NCI-H1092 (cell line): ENCODE data around the gene DTNB.
"Not testable (repeated sequence)": the region's sequence is repeated elsewhere in the genome, so short reads cannot be mapped to it uniquely, and the experiment has no call there.

ENCODE experiments used
- DNase-seq: peaks from one replicate; lab custom pipeline; 2025; lab: John Stamatoyannopoulos, UW

DTNB gene

DNA sequence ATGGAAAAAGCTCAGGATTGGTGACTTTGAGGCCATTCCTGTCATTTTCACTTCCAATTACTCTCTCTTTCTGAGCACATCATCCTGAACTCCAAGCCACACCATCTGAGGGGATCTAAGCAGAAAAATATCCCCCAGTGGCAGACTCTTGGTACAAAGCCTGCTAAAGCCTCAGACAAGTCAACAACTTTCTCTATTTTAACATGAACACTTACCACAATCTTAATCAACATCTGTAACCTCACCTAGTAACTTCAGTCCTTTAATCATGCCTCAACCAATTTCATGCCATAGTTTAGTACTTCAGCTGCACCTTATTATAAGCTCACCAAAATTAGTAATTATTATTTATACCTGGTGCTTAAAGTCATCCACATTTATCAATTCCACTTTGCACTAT, 128.9 kb downstream of the DTNB start:
- DNase-seq, result no peak

- no peak for DNase-seq
Observed at GRCh38 chr2:25543939-25544338, 129.4 kb downstream of the DTNB start.

- no peak for DNase-seq
Observed at GRCh38 chr2:25541378-25541777, 132.0 kb downstream of the DTNB start.

GRCh38 chr2:25539136-25539535, 134.2 kb downstream of the DTNB start:
- DNase-seq, result no peak

- no peak for DNase-seq
Observed at GRCh38 chr2:25537526-25537925, 135.9 kb downstream of the DTNB start.

- DNase-seq, result not testable (repeated sequence)
Observed at GRCh38 chr2:25535411-25536289, 137.7 kb downstream of the DTNB start.

DNA sequence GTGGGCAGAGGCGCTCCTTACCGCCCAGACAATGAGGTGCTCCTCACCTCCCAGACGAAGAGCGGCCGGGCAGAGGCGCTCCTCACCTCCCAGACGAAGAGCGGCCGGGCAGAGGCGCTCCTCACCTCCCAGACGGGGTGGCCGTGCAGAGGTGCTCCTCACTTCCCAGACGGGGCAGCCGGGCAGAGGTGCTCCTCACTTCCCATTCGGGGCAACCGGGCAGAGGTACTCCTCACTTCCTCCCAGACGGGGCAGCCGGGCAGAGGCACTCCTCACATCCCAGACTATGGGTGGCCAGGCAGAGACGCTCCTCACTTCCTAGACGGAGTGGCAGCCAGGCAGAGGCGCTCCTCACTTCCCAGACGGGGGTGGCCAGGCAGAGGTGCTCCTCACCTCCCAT, 138.4 kb downstream of the DTNB start:
- DNase-seq, result not testable (repeated sequence)

DNA sequence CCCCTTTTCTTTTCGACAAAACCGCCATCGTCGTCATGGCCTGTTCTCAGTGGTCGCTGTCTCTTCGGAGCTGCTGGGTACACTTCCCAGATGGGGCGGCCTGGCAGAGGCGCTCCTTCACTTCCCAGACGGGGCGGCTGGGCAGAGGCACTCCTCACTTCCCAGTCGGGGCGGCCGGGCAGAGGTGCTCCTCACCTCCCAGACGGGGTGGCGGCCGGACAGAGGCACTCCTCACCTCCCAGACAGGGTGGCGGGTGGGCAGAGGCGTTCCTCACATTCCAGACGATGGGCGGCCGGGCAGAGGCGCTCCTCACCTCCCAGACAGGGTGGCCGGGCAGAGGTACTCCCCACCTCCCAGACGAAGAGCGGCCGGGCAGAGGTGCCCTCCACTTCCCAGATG, 138.9 kb downstream of the DTNB start:
- no peak for DNase-seq

DNA sequence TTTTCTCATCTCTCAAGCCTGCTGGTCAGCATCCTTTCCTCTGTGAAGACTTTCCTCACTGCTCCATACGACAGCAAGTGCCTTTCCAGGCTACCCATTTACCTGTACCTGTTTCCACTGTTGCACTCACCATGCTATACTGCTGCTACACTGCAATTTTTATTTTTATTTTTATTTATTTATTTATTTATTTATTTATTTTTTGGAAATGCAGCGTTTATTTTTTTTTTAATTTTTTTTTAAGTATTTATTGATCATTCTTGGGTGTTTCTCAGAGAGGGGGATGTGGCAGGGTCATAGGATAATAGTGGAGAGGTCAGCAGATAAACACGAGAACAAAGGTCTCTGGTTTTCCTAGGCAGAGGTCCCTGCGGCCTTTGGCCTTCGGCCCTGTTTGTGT, 139.6 kb downstream of the DTNB start:
- DNase-seq, result not testable (repeated sequence)

GRCh38 chr2:25532521-25532920, 140.9 kb downstream of the DTNB start:
- DNase-seq, result no peak

GRCh38 chr2:25529034-25529433, 144.3 kb downstream of the DTNB start:
- no peak for DNase-seq

GRCh38 chr2:25528173-25528572, 145.2 kb downstream of the DTNB start:
- no peak for DNase-seq

GRCh38 chr2:25524507-25524906, 148.9 kb downstream of the DTNB start:
- no peak for DNase-seq

- DNase-seq, result no peak
Observed at GRCh38 chr2:25523060-25523459, 150.3 kb downstream of the DTNB start.

GRCh38 chr2:25521665-25522387, 151.6 kb downstream of the DTNB start:
- DNase-seq, result peak; percentile 30

GRCh38 chr2:25521126-25521525, 152.3 kb downstream of the DTNB start:
- DNase-seq, result no peak

DNA sequence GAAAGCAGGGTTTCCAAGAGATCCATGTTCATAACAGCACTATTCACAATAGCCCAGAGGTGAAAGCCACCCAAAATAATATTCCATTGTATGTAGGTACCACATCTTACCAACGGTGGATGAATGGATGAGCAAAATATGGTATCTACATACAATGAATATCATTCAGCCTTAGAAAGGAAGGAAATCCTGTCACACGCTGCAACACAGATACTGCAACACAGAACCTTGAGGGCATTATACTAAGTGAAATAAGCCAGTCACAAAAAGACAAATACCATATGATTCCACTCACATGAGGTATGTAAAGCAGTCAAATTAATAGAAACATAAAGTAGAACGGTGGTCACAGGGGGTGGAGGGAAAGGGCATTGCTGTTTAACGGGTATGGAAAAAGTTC, 155.7 kb downstream of the DTNB start:
- no peak for DNase-seq

GRCh38 chr2:25514043-25514637, 159.2 kb downstream of the DTNB start:
- no peak for DNase-seq

DNA sequence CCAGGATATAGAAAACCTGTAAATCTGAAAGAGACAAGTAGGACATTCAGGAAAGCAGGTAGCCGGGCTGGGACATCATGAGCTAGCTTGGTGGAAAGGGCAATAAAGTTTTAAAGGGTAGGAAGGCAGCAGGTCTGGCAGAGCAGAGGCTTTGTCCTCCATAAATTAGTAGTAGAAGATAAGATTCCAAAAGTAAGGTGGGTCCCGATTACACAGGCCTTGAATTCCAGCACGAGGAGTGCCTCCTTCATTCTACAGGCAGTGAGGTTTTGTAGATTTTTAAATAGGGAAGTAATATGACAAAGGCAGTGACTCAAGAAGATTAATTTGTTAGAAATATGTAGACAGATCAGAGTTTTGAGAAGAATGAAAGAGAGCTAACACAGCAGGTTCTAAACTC, 160.7 kb downstream of the DTNB start:
- no peak for DNase-seq

DNA sequence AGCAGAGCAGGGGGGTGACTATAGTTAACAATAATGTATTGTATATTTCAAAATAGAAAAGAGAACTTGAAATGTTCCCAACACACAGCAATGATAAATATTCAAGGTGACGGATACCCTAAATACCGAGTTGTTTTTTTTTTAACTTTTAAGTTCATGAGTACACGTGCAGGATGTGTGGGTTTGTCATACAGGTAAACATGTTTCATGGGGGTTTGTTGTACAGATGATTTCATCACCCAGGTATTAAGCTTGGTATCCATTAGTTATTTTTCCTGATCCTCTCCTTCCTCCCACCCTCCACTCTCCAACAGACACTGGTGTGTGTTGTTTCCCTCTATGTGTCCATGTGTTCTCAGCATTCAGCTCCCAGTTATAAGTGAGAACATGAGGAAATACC, 167.2 kb downstream of the DTNB start:
- DNase-seq, result no peak

- no peak for DNase-seq
Observed at GRCh38 chr2:25505622-25506021, 167.8 kb downstream of the DTNB start.

- DNase-seq, result no peak
Observed at GRCh38 chr2:25505182-25505581, 168.2 kb downstream of the DTNB start.

DNA sequence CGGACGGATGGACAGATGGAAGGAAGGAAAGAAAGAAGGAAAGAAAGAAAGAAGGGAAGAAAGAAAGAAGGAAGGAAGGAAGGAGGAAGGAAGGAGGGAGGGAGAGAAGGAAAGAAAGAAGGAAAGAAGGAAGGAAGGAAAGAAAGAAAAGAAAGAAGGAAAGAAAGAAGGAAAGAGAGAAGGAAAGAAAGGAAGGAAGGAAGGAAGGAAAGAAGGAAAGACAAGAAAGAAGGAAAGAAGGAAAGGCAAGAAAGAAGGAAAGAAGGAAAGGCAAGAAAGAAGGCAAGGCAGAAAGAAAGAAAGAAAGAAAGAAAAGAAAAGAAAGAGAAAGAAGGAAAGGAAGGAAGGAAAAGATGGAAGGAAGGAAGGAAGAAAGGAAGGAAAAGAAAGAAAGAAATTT, 169.1 kb downstream of the DTNB start:
- DNase-seq, result no peak
